Subcutaneous adipose tissue (tissue), 4 donors: ENCODE data around the gene HIVEP3. TPM values are rescaled to one million over a fixed set of nuclear protein-coding genes. Genes with fewer than 3 reads are reported as not detected.

ENCODE experiments used
- CTCF ChIP-seq: fragments of 450-650 bp; IDR thresholded peaks from one replicate; pipeline ENCODE4 v1.5.1; 2016; ENCODE audit warnings: low read depth, mild to moderate bottlenecking, control low read depth, antibody characterized with exemption, moderate library complexity
- total RNA-seq, 4 donors: library from RNA; depleted of rRNA; stranded (reverse); fragments of >200 nt; gene quantifications; one replicate each; pipeline ENCODE4 v1.1.0, GENCODE V29; 2016

The HIVEP3 gene
- total RNA-seq, 4 donors from 2014 or later, result 2.4 to 9.6 (median 5.0) TPM

- no peak for TF ChIP-seq CTCF
Measured at GRCh38 chr1:41733725-41734124, 185.0 kb downstream of the HIVEP3 start.

GRCh38 chr1:41733021-41733420 is 185.7 kb downstream of the HIVEP3 start:
- TF ChIP-seq CTCF, result no peak

GRCh38 chr1:41731516-41732030 is 187.1 kb downstream of the HIVEP3 start:
- no peak for TF ChIP-seq CTCF

- TF ChIP-seq CTCF, result no peak
Measured at GRCh38 chr1:41730806-41731205, 187.9 kb downstream of the HIVEP3 start.

GRCh38 chr1:41728403-41729202 is 190.1 kb downstream of the HIVEP3 start:
- TF ChIP-seq CTCF, result no peak

- TF ChIP-seq CTCF, result no peak
Measured at GRCh38 chr1:41727749-41728115, 191.0 kb downstream of the HIVEP3 start.

GRCh38 chr1:41726899-41727748 is 191.6 kb downstream of the HIVEP3 start:
- no peak for TF ChIP-seq CTCF
